Mesothelial cell of epicardium (in vitro differentiated cells): ENCODE data around the gene CSH1. TPM values are rescaled to one million over a fixed set of nuclear protein-coding genes. Genes with fewer than 3 reads are reported as not detected.
"Not testable (repeated sequence)": the region's sequence is repeated elsewhere in the genome, so short reads cannot be mapped to it uniquely, and the experiment has no call there.

ENCODE experiments used
- DNase-seq, 2 experiments: peaks; one replicate each; pipeline ENCODE4 v3.0.0; 2021; ENCODE audit warnings: low spot score in 2 of 2; ENCODE audit not compliant: unreplicated experiment in 2 of 2
- H3K27ac Mint-ChIP-seq: 2 replicates; pipeline ENCODE4 v1.8.0; 2021; ENCODE audit warnings: mixed read lengths
- H3K27me3 Mint-ChIP-seq: 2 replicates; pipeline ENCODE4 v1.8.0; 2021; ENCODE audit warnings: low read depth, mixed read lengths
- H3K36me3 Mint-ChIP-seq: 2 replicates; pipeline ENCODE4 v1.8.0; 2021; ENCODE audit warnings: mixed read lengths
- H3K4me1 Mint-ChIP-seq: 2 replicates; pipeline ENCODE4 v1.8.0; 2021; ENCODE audit warnings: mixed read lengths
- H3K4me3 Mint-ChIP-seq: 2 replicates; pipeline ENCODE4 v1.8.0; 2021; ENCODE audit warnings: mild to moderate bottlenecking, moderate library complexity, mixed read lengths
- H3K9me3 Mint-ChIP-seq: 2 replicates; pipeline ENCODE4 v1.8.0; 2021; ENCODE audit warnings: mixed read lengths
- CTCF ChIP-seq: fragments of 200-600 bp; sonication (generic); IDR thresholded peaks from one replicate; pipeline ENCODE4 v1.5.0; 2021; ENCODE audit warnings: antibody characterized with exemption; ENCODE audit not compliant: unreplicated experiment
- total RNA-seq: library from RNA; stranded (reverse); gene quantifications from 3 replicates; pipeline ENCODE4 v1.2.1, GENCODE V29; 2021

CSH1 gene
- total RNA-seq, 1 donor from 2014 or later: not detected

GRCh38 chr17:63911041-63911635 lies 14.8 kb upstream of the CSH1 start, which contains the start of gene CSHL1:
TSS of gene CSHL1 (minus strand) at chr17:63911258. CDS start at chr17:63911196, 62 bp downstream.
- peaks cover 7% of the 10 kb centered on the region for H3K4me1 Mint-ChIP-seq
- TF ChIP-seq CTCF: no peak
- no peak within 1 kb of the TSS for H3K4me3 Mint-ChIP-seq
- no peaks in the 10 kb centered on the region for H3K9me3 Mint-ChIP-seq
- no peak within 1 kb of the TSS for H3K27ac Mint-ChIP-seq
- H3K36me3 Mint-ChIP-seq: no peaks in the 10 kb centered on the region
- no peak for DNase-seq
- H3K27me3 Mint-ChIP-seq: peaks cover 54% of the 10 kb centered on the region

- Mint-ChIP-seq H3K4me1 (peaks cover 7% of the 10 kb centered on the region), H3K4me3 (no peak overlapping the region), H3K36me3 (no peaks in the 10 kb centered on the region), H3K27ac (no peak overlapping the region), H3K27me3 (peaks cover 45% of the 10 kb centered on the region), H3K9me3 (no peaks in the 10 kb centered on the region)
- no peak for DNase-seq
- TF ChIP-seq CTCF: no peak
These were observed 13.7 kb upstream of the CSH1 start for GRCh38 chr17:63910096-63910495.

- H3K9me3 Mint-ChIP-seq, H3K36me3 Mint-ChIP-seq, H3K27ac Mint-ChIP-seq, H3K4me1 Mint-ChIP-seq, DNase-seq, H3K4me3 Mint-ChIP-seq: not testable (repeated sequence)
- peaks cover 42% of the 10 kb centered on the region for H3K27me3 Mint-ChIP-seq
These were observed 13.2 kb upstream of the CSH1 start for GRCh38 chr17:63909586-63909985.

GRCh38 chr17:63907161-63907778 lies 10.9 kb upstream of the CSH1 start:
- not testable (repeated sequence) for H3K4me1 Mint-ChIP-seq, DNase-seq, H3K4me3 Mint-ChIP-seq, H3K27ac Mint-ChIP-seq, H3K36me3 Mint-ChIP-seq, H3K9me3 Mint-ChIP-seq
- TF ChIP-seq CTCF: peak; percentile 19
- peaks cover 44% of the 10 kb centered on the region for H3K27me3 Mint-ChIP-seq

GRCh38 chr17:63904796-63905195 lies 8.4 kb upstream of the CSH1 start:
- H3K4me3 Mint-ChIP-seq, H3K36me3 Mint-ChIP-seq, DNase-seq, H3K9me3 Mint-ChIP-seq, H3K4me1 Mint-ChIP-seq, H3K27ac Mint-ChIP-seq: not testable (repeated sequence)
- H3K27me3 Mint-ChIP-seq: peaks cover 39% of the 10 kb centered on the region

GRCh38 chr17:63903787-63904201 lies 7.4 kb upstream of the CSH1 start:
- TF ChIP-seq CTCF: peak; percentile 42
- not testable (repeated sequence) for H3K9me3 Mint-ChIP-seq, H3K4me3 Mint-ChIP-seq, DNase-seq, H3K27ac Mint-ChIP-seq, H3K4me1 Mint-ChIP-seq, H3K36me3 Mint-ChIP-seq
- peaks cover 30% of the 10 kb centered on the region for H3K27me3 Mint-ChIP-seq

GRCh38 chr17:63901971-63902370 lies 5.6 kb upstream of the CSH1 start:
- not testable (repeated sequence) for H3K9me3 Mint-ChIP-seq, H3K36me3 Mint-ChIP-seq, H3K4me1 Mint-ChIP-seq, H3K4me3 Mint-ChIP-seq, H3K27ac Mint-ChIP-seq, DNase-seq
- peaks cover 17% of the 10 kb centered on the region for H3K27me3 Mint-ChIP-seq

- H3K9me3 Mint-ChIP-seq, DNase-seq, H3K4me3 Mint-ChIP-seq, H3K4me1 Mint-ChIP-seq, H3K36me3 Mint-ChIP-seq, H3K27ac Mint-ChIP-seq: not testable (repeated sequence)
- peaks cover 18% of the 10 kb centered on the region for H3K27me3 Mint-ChIP-seq
These were observed 2.8 kb upstream of the CSH1 start for GRCh38 chr17:63898899-63899798.

GRCh38 chr17:63894821-63895220 lies 1.6 kb downstream of the CSH1 start:
- H3K4me3 Mint-ChIP-seq, H3K27ac Mint-ChIP-seq, DNase-seq, H3K27me3 Mint-ChIP-seq, H3K4me1 Mint-ChIP-seq, H3K9me3 Mint-ChIP-seq, H3K36me3 Mint-ChIP-seq: not testable (repeated sequence)

- H3K27me3 Mint-ChIP-seq: not testable (repeated sequence)
These were observed 2.4 kb downstream of the CSH1 start for GRCh38 chr17:63894021-63894420.

More at GRCh38 chr17:63894021-63894420, 2.4 kb downstream of the CSH1 start:
- H3K4me1 Mint-ChIP-seq, H3K9me3 Mint-ChIP-seq, H3K36me3 Mint-ChIP-seq, H3K4me3 Mint-ChIP-seq, H3K27ac Mint-ChIP-seq, DNase-seq: not testable (repeated sequence)
